Measurements from ENCODE around the gene CETP.

CETP gene

GRCh38 chr16:56961851-56962281, at the start of gene CETP:
CETP (plus strand) TSS chr16:56961950; CDS start chr16:56961980, 30 bp downstream.
- in situ Hi-C loops (cut with MboI; ENCODE audit: low sequenced_read_pairs) = no loop called here

- in situ Hi-C loops (cut with MboI; ENCODE audit: low sequenced_read_pairs) = no loop called here
Observed at GRCh38 chr16:56912746-56913708, 48.7 kb upstream of the CETP start.

GRCh38 chr16:56914896-56915295, 46.9 kb upstream of the CETP start:
- in situ Hi-C loops (cut with MboI; ENCODE audit: low sequenced_read_pairs) = no loop called here

- in situ Hi-C loops (cut with MboI; ENCODE audit: low sequenced_read_pairs) = no loop called here
Observed at GRCh38 chr16:56915336-56916119, 46.2 kb upstream of the CETP start.

- in situ Hi-C loops (cut with MboI; ENCODE audit: low sequenced_read_pairs) = no loop called here
Observed at GRCh38 chr16:56916571-56917403, 45.0 kb upstream of the CETP start.

GRCh38 chr16:56918467-56919012, 43.2 kb upstream of the CETP start:
- in situ Hi-C loops (cut with MboI; ENCODE audit: low sequenced_read_pairs) = no loop called here

- in situ Hi-C loops (cut with MboI; ENCODE audit: low sequenced_read_pairs) = no loop called here
Observed at GRCh38 chr16:56919099-56919800, 42.5 kb upstream of the CETP start.

- in situ Hi-C loops (cut with MboI; ENCODE audit: low sequenced_read_pairs) = no loop called here
Observed at GRCh38 chr16:56921571-56921970, 40.2 kb upstream of the CETP start.

GRCh38 chr16:56923481-56924091, 38.2 kb upstream of the CETP start:
- in situ Hi-C loops (cut with MboI; ENCODE audit: low sequenced_read_pairs) = no loop called here

GRCh38 chr16:56927471-56927870, 34.3 kb upstream of the CETP start:
- in situ Hi-C loops (cut with MboI; ENCODE audit: low sequenced_read_pairs) = no loop called here

GRCh38 chr16:56929639-56930038, 32.1 kb upstream of the CETP start:
- in situ Hi-C loops (cut with MboI; ENCODE audit: low sequenced_read_pairs) = no loop called here

GRCh38 chr16:56930486-56931270, 31.1 kb upstream of the CETP start:
- in situ Hi-C loops (cut with MboI; ENCODE audit: low sequenced_read_pairs) = no loop called here

- in situ Hi-C loops (cut with MboI; ENCODE audit: low sequenced_read_pairs) = no loop called here
Observed at GRCh38 chr16:56931271-56931891, 30.4 kb upstream of the CETP start.

- in situ Hi-C loops (cut with MboI; ENCODE audit: low sequenced_read_pairs) = no loop called here
Observed at GRCh38 chr16:56931892-56932720, 29.6 kb upstream of the CETP start, which contains the start of gene HERPUD1. HERPUD1 (plus strand) TSS chr16:56932142; CDS start chr16:56932245, 103 bp downstream.

- in situ Hi-C loops (cut with MboI; ENCODE audit: low sequenced_read_pairs) = no loop called here
Observed at GRCh38 chr16:56932721-56933619, 28.8 kb upstream of the CETP start.

All from hTERT RPE-1 (cell line).